Panc1 (cell line): Measurements from ENCODE around the gene OAT. TPM values are rescaled to one million over a fixed set of nuclear protein-coding genes. Genes with fewer than 3 reads are reported as not detected.

Experiments
- ATAC-seq: fragments of 200-7000 bp; cut with Tn5 transposase; 2 replicates; pipeline ENCODE4 v1.9.1; 2020; ENCODE audit warnings: mild to moderate bottlenecking, moderate library complexity
- BruUV-seq: library from RNA; stranded (reverse); fragments of 400-500 nt; replicated peaks from 2 replicates; lab custom pipeline; 2021; lab: Mats Ljungman, UMichigan
- CTCF ChIA-PET: fragments of 300-600 bp; sonication (Branson Sonifier 250); formaldehyde crosslinking; loops from one replicate; lab custom pipeline; 2022; ENCODE audit warnings: antibody characterized with exemption; lab: Charles Lee
- POLR2A ChIA-PET: fragments of 300-600 bp; sonication (Branson Sonifier 250); formaldehyde crosslinking; loops from one replicate; lab custom pipeline; 2022; ENCODE audit warnings: antibody characterized with exemption; lab: Charles Lee
- DNase-seq: peaks from one replicate; pipeline ENCODE4 v3.0.0-alpha.2; 2010; ENCODE audit warnings: low read depth, low spot score
- H3K27ac ChIP-seq: 2 replicates; pipeline ENCODE4 v1.5.1; 2011; ENCODE audit warnings: mild to moderate bottlenecking, low read length, inconsistent platforms
- H3K27me3 ChIP-seq: fragments of 200-500 bp; sonication (Bioruptor generic); 2 replicates; pipeline ENCODE4 v1.6.0; 2014; ENCODE audit warnings: low read length, inconsistent platforms; ENCODE audit not compliant: control insufficient read depth, insufficient read depth
- H3K36me3 ChIP-seq: fragments of 200-500 bp; sonication (Bioruptor generic); 2 replicates; pipeline ENCODE4 v1.5.1; 2014; ENCODE audit warnings: inconsistent platforms, mild to moderate bottlenecking, low read length, moderate library complexity; ENCODE audit not compliant: control insufficient read depth, insufficient read depth
- H3K4me1 ChIP-seq: 2 replicates; pipeline ENCODE4 v1.5.1; 2011; ENCODE audit warnings: inconsistent platforms, mild to moderate bottlenecking, low read length, moderate library complexity; ENCODE audit not compliant: control insufficient read depth, insufficient read depth
- H3K4me3 ChIP-seq, 2 experiments: 2 replicates each; pipeline ENCODE4 v1.5.1; 2011 to 2012; ENCODE audit warnings: low read depth in 2 of 2, low read length in 2 of 2, mild to moderate bottlenecking in 2 of 2, inconsistent platforms in 1 of 2, moderate library complexity in 1 of 2
- H3K9me3 ChIP-seq: fragments of 200-500 bp; sonication (Bioruptor generic); 2 replicates; pipeline ENCODE4 v1.5.1; 2014; ENCODE audit warnings: low read depth, mild to moderate bottlenecking, inconsistent platforms, low read length, moderate library complexity; ENCODE audit not compliant: control insufficient read depth, insufficient read depth
- POLR2AphosphoS5 ChIP-seq: IDR thresholded peaks from 2 replicates; pipeline ENCODE4 v1.6.1; 2012; ENCODE audit warnings: mild to moderate bottlenecking, low read depth, low read length, moderate library complexity
- SIN3A ChIP-seq: IDR thresholded peaks from 2 replicates; pipeline ENCODE4 v1.6.1; 2012; ENCODE audit warnings: low read depth, mild to moderate bottlenecking, low read length, moderate library complexity, borderline replicate concordance; ENCODE audit not compliant: insufficient read depth
- TCF7L2 ChIP-seq: IDR thresholded peaks from 2 replicates; pipeline ENCODE4 v1.6.1; 2011; ENCODE audit warnings: mild to moderate bottlenecking, low read depth, low read length, inconsistent platforms
- in situ Hi-C: cut with HindIII; loops from 2 replicates; pipeline ENCODE4 v1.10.0; 2016; ENCODE audit warnings: low sequenced_read_pairs, low pct_unique_long_range_greater_than_20kb
- intact Hi-C: fragments of 100-400 bp; cut with micrococcal nuclease; formaldehyde crosslinking; loops from one replicate; pipeline ENCODE4 v1.10.0; 2022; ENCODE audit not compliant: unreplicated experiment
- total RNA-seq: library from RNA; stranded (reverse); gene quantifications from one replicate; pipeline ENCODE4 v1.2.1, GENCODE V29; 2021; ENCODE audit not compliant: unreplicated experiment
- TF ChIP-seq, protein P1 (sequence below): fragments of 450-650 bp; IDR thresholded peaks from 2 replicates; pipeline ENCODE4 v1.5.1; 2017; ENCODE audit warnings: mild to moderate bottlenecking
- TF ChIP-seq, protein P2 (sequence below), 2 experiments: IDR thresholded peaks; 2 replicates each; pipeline ENCODE4 v1.6.1; 2011 to 2012; ENCODE audit warnings: low read depth in 2 of 2, control low read depth in 1 of 2, low read length in 1 of 2, mild to moderate bottlenecking in 1 of 2, moderate library complexity in 1 of 2; ENCODE audit not compliant: insufficient read depth in 1 of 2

The OAT gene
- total RNA-seq, 1 experiment from 2014 or later: 166 TPM

DNA sequence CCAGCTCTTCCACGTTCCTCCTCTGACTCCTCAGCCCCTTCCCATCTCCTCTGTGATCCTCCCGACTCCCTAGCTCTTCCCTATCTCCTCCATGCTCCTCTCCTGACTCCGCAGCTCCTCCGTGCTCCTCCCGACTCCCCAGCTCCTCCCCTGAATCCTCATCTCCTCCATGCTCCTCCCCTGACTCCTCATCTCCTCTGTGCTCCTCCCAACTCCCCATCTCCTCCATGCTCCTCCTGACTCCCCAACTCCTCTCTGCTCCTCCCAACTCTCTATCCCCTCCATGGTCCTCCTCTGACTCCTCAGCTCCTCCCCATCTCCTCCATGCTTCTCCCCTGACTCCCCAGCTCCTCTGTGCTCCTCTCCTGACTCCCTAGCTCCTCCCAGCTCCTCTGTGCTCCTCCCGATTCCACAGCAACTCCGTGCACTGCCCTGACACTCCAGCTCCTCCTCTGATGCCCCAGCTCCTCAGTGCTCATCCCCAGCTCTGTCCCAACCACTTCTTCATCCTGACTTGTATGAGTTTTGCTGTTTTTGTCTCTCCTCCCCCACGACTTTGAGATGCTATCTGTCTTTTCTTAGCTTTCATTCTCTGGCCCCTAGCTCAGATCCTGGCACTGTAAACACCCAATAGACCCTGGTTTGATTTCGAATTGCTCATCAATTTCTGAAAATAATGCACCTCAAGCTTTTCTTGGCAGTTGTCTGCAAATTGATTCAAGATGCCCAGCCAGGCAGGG, 38.3 kb downstream of the OAT start:
- H3K27ac ChIP-seq: no peak overlapping the region
- H3K36me3 ChIP-seq: no peaks in the 10 kb centered on the region
- in situ Hi-C loops (no loop called here), intact Hi-C loops (no loop called here)
- H3K27me3 ChIP-seq: peaks cover 7% of the 10 kb centered on the region; the same call in 1 of the 2 replicates
- CTCF ChIA-PET: interaction anchor here (0.9 to 1.0 kb wide), 2 partner anchors 23 to 304 kb away, joined by 3 to 4 read pairs; no protein-coding TSS in a partner anchor
- H3K4me3 ChIP-seq: no peak overlapping the region
- TF ChIP-seq POLR2AphosphoS5 (no peak), TCF7L2 (no peak)
- TF ChIP-seq, protein P1, sequence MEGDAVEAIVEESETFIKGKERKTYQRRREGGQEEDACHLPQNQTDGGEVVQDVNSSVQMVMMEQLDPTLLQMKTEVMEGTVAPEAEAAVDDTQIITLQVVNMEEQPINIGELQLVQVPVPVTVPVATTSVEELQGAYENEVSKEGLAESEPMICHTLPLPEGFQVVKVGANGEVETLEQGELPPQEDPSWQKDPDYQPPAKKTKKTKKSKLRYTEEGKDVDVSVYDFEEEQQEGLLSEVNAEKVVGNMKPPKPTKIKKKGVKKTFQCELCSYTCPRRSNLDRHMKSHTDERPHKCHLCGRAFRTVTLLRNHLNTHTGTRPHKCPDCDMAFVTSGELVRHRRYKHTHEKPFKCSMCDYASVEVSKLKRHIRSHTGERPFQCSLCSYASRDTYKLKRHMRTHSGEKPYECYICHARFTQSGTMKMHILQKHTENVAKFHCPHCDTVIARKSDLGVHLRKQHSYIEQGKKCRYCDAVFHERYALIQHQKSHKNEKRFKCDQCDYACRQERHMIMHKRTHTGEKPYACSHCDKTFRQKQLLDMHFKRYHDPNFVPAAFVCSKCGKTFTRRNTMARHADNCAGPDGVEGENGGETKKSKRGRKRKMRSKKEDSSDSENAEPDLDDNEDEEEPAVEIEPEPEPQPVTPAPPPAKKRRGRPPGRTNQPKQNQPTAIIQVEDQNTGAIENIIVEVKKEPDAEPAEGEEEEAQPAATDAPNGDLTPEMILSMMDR: no peak
- TF ChIP-seq, protein P2, sequence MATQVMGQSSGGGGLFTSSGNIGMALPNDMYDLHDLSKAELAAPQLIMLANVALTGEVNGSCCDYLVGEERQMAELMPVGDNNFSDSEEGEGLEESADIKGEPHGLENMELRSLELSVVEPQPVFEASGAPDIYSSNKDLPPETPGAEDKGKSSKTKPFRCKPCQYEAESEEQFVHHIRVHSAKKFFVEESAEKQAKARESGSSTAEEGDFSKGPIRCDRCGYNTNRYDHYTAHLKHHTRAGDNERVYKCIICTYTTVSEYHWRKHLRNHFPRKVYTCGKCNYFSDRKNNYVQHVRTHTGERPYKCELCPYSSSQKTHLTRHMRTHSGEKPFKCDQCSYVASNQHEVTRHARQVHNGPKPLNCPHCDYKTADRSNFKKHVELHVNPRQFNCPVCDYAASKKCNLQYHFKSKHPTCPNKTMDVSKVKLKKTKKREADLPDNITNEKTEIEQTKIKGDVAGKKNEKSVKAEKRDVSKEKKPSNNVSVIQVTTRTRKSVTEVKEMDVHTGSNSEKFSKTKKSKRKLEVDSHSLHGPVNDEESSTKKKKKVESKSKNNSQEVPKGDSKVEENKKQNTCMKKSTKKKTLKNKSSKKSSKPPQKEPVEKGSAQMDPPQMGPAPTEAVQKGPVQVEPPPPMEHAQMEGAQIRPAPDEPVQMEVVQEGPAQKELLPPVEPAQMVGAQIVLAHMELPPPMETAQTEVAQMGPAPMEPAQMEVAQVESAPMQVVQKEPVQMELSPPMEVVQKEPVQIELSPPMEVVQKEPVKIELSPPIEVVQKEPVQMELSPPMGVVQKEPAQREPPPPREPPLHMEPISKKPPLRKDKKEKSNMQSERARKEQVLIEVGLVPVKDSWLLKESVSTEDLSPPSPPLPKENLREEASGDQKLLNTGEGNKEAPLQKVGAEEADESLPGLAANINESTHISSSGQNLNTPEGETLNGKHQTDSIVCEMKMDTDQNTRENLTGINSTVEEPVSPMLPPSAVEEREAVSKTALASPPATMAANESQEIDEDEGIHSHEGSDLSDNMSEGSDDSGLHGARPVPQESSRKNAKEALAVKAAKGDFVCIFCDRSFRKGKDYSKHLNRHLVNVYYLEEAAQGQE (IDR thresholded peaks at IDR 0.05; ENCODE audit: insufficient read depth in 1 of 2, low read depth in 2 of 2, low read length in 1 of 2): no peak
- DNase-seq: no peak
- ATAC-seq: no peak
- POLR2A ChIA-PET: no interaction called here
- BruUV-seq: no TSS peak
- H3K4me1 ChIP-seq: peaks cover 21% of the 10 kb centered on the region
- H3K9me3 ChIP-seq: no peaks in the 10 kb centered on the region

- TF ChIP-seq TCF7L2 (no peak), POLR2AphosphoS5 (no peak), SIN3A (no peak)
- TF ChIP-seq, protein P1: no peak
- TF ChIP-seq, protein P2 (IDR thresholded peaks at IDR 0.05; ENCODE audit: insufficient read depth in 1 of 2, low read depth in 2 of 2, low read length in 1 of 2): no peak
- intact Hi-C loops: no loop called here
- no TSS peak for BruUV-seq
- ATAC-seq: no peak
- Histone ChIP-seq H3K4me3 (no peak overlapping the region), H3K27ac (no peak overlapping the region; the same call in 1 of the 2 replicates), H3K9me3 (no peaks in the 10 kb centered on the region), H3K27me3 (peaks cover 7% of the 10 kb centered on the region; the same call in 1 of the 2 replicates), H3K4me1 (peaks cover 21% of the 10 kb centered on the region), H3K36me3 (no peaks in the 10 kb centered on the region)
- in situ Hi-C loops: no loop called here
- DNase-seq: no peak
- POLR2A ChIA-PET: no interaction called here
- CTCF ChIA-PET: interaction anchor here (0.9 kb wide), 1 partner anchor 24 kb away, joined by 4 read pairs; no protein-coding TSS in a partner anchor
Observed at GRCh38 chr10:124379609-124380193, 39.0 kb downstream of the OAT start.
